GM21717 (cell line): ENCODE measurements around the gene FARP1.

ENCODE experiments used
- ATAC-seq: cut with Tn5 transposase; IDR thresholded peaks from one replicate; pipeline ENCODE4 v1.9.1; 2021; ENCODE audit warnings: mild to moderate bottlenecking, moderate library complexity; ENCODE audit not compliant: unreplicated experiment

The FARP1 gene

DNA sequence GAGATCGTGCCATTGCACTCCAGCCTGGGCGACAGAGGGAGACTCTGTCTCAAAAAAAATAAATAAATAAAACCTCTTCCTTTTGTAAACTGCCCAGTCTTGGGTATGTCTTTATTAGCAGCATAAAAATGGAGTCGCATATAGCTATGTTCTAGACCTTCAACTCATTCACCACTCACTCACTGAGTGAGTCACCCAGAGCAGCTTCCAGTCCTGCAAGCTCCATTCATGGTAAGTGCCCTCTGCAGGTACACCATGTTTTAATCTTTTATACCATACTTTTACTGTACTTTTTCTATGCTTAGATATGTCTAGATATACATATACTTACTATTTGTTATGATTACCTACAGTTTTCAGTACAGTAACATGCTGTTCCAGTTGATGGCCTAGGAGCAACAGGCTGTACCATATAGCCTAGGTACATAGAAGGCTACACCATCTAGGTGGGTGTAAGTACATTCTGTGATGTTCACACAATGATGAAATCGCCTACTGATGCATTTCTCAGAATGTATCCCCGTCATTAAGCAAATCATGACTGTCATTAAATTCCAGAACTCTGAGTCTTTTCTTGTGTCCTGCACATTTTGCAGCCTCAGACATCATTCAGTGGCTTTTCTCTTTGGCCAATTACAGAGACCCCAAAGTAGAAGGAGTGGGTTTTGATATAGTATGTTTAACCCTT lies 13.7 kb upstream of the FARP1 start:
- ATAC-seq, result no peak

DNA sequence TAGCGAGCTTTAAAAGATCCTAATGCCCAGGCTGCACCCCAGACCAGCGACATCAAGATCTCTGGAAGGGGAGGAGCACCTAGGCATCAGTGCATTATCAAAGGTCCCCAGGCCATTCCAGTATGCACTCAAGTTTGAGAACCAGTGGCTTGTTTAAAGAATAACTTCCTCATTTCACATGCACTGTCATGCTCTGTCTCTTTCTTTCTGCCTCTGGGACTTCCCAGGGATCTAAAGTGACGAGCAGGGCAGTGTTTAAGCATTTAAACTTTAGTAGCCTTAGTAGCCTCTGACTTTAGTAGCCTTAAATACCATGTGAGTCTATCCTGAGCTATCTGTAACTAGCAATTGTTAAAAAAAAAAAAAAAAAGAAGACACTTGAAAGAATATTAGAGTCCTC lies 8.9 kb upstream of the FARP1 start:
- ATAC-seq, result peak; percentile 81

DNA sequence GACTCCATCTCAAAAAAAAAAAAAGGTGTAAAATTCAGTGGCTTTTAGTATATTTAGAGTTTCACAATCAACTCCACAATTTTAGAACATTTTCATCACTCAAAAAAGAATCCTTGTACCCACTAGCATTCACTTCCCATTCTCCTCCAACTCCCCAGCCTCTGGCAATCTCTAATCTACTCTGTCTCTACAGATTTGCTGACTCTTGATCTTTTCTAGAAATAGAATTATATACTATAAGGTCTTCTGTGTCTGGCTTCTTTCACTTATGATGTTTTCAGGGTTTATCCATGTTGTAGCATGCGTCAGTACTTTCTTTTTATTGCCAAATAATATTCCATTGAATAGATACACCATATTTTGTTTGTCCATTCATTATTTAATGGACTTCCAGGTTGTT lies 8.0 kb upstream of the FARP1 start:
- ATAC-seq, result no peak

DNA sequence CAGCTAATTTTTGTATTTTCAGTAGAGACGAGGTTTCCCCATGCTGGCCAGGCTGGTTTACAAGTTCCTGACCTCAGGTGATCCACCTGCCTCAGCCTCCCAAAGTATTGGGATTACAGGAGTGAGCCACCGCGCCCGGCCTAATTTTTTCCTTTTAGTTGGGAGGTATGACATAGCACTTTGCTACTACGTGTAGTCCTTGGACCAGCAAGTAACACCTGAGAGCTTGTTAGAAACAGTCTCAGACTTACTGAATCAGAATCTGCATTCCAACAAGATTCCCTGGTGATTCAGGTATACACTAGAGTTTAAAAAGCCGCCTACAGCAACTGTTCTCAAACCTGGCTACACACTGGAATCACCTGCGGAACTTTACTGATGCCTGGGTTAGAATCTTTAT lies 1.8 kb upstream of the FARP1 start:
- ATAC-seq, result no peak

DNA sequence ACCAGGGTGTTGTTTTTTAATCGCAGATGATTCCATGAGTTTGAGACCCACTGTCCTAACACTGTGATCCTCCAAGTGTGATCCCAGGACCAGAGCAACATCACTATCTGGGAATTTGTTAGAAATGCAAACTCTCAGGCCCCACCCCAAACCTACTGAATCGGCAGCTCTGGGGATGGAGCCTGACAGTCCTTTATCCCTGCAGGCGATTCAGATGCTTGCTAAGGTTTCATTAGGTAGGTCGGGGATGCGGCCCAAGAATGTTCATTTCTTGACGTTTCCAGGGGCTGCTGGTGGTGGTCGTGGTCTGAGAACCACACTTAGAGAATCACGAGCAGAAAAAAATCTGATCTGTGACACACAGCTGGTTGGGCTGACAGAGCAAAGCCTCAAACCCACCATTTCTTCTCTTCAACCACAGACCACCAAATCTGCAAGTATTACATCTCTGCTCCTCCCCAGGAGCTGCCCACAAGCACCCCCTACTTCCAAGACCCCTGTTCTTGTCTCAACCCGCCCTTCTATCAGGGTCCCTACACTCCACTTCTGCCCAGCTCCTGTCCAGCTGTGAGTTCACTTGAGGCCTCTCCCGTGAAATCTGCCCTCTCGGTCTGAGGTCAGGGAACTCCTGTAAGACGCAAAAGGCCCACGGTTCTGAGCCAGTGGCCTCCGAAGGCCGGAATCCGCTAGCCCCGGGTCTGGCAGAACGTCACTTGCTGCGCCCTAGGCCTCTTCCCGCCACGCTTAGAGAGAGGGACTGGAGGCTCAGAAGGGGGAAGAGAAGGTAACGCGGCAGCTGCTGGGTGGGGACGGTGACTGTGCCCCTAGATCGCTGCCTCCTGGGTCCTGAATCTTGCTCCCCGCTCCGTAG lies 1.1 kb upstream of the FARP1 start:
- ATAC-seq, result no peak

DNA sequence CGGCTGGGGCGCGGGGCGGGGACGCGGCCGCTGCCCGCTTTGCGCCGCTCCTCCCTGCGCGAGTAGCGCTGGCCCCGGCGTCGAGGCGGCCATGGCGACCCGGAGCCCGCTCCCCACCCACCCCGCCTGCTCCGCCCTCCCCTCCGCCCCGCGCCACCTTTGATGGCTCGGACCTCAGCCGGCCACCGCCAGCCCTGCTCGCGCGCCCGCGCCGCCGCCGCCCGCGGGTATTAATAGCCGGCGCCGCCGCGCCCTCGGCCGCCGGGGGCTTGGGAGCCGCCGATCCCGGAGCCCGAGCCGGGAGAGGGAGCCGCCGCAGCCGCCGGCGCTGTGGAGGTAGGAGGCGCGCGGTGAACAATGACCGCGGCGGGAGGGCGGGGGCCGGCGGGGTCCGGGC lies 261 bp downstream of the FARP1 start:
- ATAC-seq, result peak; percentile 15

DNA sequence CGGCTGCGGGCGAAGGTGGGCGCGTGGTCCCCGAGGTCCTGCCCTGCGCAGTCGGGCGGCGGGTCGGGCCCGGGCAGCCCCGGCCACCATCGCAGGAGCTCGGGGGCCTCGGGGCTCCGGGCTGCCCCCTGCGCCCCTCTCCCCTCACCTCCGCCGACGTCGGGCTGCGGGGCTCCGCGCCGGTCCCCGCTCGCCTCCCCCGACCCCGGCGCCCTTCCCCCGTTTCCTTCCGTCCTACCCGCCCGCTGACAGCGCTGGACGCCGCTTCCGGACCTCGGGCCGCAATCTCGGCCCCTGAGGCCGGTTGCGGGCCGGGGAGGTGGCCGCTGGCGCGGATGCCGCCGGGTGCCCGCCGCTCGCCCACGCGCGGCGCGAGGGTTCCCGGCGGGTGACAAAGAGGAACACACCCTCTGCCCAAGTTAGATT lies 720 bp downstream of the FARP1 start:
- ATAC-seq, result no peak

DNA sequence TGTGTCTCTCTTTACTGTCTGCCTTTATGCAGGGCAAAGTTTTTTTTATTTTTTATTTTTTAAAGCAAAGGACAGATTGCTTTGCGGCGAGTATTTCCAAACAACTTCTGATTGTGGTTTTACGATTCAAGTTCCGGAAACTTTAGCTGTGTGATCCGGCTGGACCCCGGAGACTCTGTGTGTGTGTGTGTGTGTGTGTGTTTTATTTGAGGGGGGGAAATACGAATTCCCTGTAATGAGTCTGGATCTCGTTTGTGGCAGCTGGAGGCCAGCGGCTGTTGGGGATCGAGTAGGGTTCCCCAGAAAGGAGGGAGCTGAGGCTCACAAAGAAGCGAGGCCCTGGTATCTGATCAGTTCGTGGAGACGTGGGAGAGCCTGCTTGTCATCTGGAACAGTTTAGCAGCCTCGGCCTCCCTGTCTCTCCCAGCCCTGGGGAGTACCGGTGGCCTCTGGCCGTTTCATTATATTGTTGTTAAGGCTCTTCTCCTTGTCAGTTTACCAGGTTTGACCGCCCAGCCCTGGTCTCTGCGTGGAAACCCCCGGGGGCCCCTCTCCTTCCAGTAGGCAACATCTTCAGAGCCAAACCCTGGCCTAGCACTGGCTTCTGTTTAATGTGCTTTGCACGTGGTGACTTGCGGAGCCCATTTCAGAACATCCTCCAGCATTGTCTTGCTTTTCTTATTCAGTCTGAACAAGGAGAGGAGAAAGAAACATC lies 1.3 kb downstream of the FARP1 start:
- ATAC-seq, result no peak

DNA sequence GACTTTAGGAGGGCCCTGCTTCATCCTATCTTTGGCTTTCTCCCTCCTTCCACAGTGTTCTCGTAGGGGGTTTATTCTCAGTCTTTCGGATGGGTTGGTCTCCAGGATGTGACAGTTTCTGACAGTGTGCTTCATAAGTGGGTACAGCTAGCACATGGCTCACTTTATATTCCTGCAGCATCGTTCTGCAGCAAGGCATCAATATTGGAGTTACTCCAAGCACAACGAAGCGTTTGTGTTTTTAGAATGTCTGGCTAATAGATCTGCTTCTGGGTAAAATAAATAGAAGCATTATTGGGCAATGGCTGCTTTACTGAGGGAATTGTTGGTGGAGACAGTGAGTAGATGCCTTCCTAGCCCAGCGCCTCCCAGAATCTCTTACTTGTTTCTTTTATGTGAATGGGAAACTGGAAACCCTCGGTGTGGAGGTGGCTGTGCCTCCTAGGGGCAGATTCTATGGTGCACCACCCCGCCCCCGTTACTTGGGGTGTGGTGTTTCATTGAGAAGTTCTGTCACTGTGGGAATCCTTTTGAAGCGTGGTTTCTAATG lies 2.0 kb downstream of the FARP1 start:
- ATAC-seq, result no peak

DNA sequence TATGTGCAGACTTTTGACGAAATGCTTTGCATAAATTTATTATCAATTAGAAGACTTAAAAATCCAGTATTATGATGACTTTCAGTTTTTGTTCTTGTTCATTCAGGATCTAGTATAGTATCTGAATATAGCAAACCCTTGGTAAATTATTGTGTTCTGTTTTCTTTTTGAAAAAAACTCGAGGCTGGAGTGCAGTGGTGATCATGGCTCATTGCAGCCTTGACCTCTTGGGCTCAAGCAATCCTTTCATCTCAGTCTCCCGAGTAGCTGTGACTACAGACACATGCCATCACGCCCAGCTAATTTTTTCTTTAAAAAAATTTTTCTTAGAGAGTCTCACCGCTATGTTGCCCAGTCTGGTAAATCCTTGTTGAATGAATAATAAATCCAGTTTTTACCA lies 4.6 kb downstream of the FARP1 start:
- ATAC-seq, result no peak

DNA sequence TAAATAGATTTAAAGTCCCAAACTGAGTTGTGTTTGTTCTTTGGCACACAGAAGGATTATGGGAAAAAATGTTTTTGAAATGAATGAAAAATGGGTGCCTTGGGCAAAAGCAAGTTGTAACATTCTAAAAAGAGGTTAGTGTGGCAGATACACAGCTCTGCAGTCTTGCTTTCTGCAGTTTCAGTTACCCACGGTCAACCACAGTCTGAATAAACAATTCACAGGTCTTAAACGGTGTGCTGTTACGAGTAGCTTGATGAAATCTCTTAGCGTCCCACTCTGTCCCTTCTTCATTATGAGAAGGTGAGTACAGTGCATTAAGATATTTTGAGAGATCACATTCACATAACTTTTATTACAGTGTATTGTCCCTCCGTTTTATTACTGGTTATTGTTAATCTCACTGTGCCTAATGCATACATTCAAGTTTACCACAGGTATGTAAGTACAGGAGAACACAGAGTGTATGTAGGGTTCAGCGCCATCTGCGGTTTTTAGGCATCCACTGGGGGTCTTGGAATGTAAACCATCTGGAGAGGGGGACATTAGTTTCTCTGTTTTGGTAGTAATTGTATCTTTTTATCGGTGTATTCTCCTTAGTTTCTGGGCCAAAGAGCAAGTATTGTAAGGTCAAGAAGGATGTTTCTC lies 8.1 kb downstream of the FARP1 start:
- ATAC-seq, result no peak

DNA sequence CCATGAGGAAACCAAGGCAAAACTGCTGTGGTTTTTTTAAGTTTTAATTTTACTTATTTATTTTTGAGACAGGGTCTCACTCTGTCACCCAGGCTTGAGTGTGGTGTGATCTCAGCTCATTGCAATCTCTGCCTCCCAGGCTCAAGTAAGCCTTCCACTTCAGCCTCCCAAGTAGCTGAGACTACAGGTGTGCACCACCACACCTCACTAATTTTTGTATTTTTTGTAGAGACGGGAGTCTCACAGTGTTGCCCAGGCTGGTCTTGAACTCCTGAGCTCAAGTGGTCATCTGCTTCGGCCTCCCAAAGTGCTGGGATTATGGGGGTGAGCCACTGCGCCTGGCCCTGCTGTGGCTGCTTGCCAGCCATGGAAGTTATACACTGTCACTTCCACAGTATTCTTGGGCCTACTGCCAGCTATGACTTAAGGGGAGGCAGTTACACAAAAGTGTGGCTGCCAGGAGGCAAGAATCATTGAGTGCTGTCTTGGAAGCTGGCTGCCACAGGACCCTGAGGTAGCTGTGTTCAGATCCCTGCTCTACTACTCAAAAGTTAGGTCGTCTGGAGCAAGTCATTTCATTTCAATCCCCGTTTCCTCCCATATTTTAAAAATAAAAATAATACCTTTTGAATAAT lies 12.7 kb downstream of the FARP1 start:
- no peak for ATAC-seq

DNA sequence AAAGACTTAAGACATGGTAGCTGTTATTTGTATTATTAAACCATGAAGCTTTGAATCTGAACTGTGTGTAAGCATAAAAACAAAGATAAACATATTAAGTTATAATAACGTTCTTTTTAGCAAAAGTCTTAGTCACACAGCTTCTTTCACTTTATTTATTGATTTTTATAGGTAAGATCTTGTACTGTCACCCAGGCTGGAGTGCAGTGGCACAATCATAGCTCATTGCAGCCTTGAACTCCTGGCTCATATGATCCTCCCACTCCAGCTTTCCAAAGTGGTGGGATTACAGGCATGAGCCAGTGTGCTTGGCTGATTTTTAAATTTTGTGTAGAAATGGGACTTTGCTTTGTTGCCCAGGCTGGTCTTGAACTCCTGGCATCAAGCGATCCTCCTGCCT lies 13.4 kb downstream of the FARP1 start:
- ATAC-seq, result no peak

DNA sequence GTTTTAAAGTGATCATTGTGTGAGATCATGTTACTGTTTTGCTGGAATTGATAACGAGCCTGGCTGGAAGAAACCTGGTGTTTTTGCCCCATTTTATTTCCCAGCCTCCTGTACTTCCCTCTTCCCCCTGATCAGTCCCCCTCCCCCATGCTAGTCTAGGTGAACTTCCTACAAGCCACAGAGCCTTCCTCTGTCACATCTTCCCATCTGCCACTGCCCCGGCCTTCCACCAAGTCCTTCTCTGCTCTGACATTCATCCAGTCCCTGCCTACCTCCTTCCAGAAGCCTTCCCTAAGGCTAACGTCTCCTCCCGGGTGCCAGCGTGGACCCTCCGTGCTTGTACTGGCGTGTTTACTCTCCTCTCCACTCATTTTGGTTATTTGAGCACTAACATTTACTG lies 14.3 kb downstream of the FARP1 start:
- no peak for ATAC-seq

DNA sequence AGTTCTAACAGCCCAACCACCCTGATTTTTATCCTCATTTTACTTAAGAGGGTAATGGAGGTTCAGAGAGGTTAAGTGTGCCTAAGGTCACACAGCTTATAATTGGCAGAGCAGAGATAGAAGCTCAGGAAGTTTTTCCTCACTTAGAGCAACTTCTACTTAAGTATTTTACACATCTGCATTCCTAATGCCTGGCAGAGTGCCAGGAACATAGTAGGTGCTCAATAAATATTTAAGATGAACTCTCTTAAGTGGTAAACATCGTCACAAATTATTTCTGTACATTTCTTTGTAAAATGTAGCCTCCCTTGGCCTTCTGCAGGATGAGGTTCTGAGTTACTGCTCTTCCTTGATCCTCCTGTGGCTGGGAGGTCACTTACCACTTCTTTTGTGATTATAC lies 14.7 kb downstream of the FARP1 start:
- no peak for ATAC-seq

DNA sequence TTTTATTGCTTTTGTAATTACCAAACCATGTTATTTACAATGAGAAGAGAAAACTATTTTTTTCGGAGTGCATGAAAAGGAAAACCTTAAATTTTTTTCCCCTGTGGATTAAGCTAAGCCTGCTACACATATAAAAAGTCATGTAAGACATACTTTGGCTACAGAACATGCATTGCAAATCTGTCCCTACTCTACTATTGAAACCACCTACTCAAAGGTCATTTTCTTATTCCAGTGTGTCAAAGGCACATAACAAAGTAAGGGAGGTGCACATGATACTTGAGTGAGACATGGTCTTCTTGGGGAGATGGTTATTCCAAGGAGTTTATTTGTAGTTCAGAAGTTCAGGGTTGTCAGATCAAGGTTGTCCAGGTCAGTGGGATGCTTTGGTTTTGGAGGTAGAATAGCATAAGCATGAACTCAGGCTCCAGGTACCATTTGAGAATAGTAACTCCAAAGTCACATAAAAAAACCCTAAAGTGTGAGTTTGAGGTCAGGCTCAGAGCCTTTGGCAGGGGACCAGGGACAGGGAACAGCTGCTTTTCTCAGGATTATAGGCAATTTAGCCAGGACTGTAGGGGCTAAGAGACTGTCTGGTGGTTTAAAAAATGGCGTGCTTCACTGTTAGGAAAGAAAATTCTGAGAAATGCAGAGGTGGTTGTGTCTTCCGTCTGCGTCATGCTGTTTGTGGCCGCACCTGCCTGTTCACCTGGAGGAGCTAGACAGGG lies 15.4 kb downstream of the FARP1 start:
- no peak for ATAC-seq

DNA sequence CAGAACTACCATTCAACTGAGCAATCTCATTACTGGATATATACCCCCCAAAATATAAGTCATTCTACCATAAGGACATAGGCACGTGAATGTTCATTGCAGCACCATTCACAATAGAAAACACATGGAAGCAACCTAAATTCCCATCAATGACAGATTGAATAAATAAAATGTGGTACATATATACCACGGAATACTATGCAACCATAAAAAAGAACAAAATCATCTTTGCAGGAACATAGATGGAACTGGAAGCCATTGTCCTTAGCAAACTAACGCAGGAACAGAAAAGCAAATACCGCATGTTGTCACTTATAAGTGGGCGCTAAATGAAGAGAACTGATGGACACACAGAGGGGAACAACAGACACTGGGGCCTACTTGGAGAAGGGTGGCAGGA lies 20.0 kb downstream of the FARP1 start:
- ATAC-seq, result no peak

DNA sequence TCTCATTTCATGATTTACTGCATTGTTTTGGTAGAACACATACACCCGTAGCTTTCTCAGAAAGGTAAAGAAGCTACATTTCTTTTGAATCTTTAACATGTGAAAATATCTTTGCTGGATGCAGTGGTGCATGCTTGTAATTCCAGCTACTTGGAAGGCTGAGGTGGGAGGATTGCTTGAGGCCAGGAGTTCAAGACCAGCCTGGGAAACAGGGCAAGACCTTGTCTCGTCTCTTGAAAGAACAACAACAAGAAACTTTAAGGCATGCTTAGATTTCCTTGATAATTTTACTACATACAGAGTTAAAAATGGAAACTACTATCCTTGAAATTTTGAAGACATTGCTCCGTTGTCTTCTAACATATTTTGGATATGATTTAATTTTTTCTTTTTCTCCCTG lies 26.4 kb downstream of the FARP1 start:
- no peak for ATAC-seq

DNA sequence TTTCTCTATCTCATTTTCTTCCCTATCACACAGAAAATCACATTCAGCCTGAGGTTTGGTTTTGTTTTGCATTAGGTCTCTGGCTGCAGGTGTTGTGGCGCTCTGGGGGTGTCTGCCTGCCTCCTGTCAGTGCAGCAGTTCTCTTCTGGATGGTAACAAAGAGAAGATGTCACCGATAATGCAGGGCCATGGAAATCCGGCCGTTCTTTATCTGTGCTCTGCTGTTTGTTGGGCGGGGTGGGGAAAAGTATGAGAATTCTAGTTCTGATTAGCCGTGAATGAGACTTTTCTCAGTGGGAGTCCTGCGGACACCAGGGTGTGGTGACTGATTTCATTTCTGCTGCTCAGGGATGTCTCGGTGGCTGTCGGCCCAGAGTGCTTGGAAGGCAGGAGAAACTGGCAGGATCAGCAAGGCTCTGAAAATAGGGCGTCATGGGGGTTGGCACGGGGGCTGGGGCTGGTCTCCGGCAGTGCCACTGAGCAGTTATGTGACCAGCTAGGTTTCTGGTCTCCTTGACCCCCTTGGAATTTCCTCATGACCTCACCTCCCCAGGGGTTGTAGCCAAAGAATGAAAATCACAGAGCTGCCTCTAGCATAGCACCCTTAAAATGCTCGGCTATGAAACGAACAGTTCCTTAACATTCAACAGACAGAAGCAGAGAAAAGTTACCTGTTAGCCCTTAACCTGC lies 29.2 kb downstream of the FARP1 start:
- no peak for ATAC-seq
